RKO (cell line): ENCODE data around the gene HOXA2.
A peak's percentile ranks its signal among the peaks of the same experiment; 100 is the strongest.

Source experiments
- DNase-seq: peaks from one replicate; pipeline ENCODE4 v3.0.0-alpha.2; 2016; ENCODE audit warnings: low spot score

HOXA2 gene

DNA sequence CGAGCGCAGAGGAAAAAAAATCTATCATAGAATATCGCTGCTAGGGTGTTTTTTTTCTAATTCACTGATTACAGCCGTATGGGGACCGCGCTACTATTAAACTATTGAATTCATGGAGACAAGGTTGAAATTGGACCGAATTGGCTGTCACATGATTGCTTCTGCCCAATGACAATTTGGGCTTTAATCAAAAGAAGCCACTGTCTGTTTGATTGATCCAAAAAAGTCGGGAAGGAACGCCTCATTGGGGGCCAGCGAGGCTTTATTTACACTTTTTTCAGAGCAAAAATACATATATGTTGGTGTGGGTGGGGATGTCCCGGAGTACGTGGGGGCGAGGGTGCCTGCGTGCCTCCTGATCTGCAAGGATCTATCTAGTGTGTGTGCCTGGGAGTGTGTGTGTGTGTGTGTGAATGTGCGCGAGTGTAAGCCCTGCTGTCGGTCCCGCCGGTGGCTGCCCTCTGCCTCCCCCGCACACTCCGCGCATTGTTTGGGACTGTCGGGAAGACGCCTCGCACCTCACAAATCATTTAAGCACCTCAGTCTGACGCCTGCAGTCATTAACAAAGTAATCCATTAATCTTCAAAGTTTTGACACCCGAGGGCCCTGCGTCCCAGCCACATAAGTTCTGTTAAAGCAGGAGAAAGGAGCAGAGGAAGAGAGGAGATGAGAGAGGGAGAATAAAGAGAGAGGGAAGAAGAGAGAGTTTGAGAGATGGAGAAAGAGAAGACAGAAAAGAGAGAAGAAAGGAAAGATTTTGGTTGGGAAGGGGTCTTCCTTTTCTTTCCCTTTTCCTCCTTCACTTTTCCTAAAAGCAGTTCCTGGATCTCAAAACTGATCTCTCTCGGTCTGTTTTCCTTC lies at the start of gene HOXA2:
Gene HOXA2 (minus strand): TSS at position 103 of the 862 bp plus-strand sequence. CDS start 183 bp downstream, outside the sequence.
- DNase-seq: no peak

DNA sequence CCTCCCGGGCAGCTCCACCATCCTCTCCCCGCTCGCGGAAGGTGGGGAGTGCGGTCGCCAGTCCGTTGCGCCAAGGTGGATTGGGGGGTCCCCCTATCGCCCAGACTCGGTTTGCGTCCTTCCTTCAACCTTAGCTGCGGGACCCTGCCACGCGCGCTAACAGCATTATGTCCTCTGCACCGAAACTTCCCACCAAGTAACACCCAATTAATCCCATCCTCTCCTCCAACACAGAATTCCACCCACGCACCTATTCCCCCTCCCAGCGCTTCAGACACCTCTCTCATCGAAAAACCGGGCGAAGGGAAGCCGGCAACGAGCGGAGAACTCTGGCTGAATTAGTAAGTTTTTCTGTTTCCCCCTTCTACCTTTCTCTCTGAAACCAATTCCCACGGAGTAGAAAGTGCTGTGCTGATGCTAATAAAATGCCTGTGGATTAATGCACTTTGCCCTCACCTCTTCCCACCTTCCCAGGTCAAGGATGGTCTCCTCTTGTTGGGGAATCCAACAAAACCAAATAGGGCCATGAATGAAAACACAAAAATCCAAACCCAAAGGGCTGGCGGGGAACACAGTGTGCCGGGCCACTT lies 49.0 kb upstream of the HOXA2 start:
- DNase-seq: no peak

GRCh38 chr7:27150568-27151340 lies 48.3 kb upstream of the HOXA2 start:
- peak; percentile 89 for DNase-seq

DNA sequence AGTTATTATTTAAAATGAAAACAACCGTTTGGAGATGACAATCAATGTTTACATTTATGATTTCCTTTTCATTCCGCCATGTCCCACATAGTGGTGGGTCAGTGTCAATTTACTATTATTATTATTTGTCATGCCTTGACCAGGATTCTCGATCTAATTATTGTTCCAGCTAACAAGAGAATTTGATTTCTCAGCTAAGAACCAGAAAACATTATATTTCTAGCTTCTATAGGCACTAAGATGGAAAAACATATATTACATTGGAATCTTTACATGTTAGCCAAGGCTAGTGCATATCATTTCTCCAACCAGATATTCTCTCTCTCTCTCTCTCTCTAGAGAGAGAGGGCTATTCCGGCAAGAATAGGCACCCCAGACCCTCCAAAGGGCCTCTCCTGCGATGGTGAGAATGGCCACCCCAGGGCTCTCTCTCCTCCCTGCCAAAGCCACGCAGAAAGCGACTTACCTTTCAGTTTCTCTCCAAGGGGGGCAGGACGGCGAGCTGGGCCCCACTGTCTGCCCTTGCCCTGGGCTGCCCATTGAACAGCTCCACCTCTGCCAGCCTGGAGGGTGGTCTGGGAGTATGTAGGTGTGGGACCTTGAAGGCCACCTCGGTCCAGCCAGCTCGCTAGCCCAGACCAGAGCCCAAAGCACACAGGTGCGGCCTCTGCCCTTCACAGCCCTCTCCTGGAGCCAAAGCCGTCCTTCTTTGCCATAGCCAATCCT lies 47.5 kb upstream of the HOXA2 start:
- peak; percentile 51 for DNase-seq

DNA sequence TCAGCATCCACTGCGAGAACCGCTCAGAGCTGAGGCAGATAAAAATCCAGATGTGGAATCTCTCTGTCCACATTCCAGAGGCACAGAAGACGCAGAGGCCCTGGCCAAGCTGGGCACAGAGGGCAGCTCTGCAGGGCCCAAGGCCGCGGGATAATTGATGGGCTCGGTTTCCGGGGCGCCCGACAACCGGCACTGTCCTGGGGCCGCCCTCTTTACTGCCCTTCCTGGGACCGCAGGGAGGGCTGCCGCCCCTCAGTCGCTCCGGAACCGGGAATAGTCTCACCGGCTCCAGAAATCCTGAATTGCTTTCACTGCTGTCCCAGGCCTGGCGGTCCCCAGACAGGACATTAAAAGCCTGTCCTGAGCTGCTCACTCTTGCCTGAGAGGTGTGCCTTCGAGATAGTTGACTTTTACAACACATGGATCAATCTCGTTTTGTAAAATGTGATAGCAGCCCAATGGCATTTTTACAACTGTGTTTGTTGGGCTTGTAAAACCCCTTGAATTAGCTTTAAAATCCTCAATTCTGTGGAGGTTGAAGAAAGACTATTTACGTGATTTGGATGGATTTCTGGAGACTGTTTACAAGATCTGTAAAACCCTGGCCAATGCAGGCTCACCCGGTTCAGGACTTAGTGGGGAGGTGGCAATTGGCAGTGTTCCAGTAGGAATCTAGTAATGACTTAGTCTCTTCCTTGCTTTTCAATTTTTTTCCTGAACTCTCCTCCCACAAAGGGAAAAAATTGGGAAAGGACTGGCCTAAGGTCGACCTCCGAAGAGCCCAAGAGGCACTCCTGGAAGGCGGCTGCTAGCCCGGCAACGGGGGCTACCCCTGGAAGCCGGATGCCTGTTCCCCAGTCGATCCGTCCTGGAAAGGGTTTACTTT lies 46.5 kb upstream of the HOXA2 start:
- DNase-seq: peak; percentile 73

- DNase-seq: no peak
These were observed 45.7 kb upstream of the HOXA2 start for GRCh38 chr7:27148031-27148755.

DNA sequence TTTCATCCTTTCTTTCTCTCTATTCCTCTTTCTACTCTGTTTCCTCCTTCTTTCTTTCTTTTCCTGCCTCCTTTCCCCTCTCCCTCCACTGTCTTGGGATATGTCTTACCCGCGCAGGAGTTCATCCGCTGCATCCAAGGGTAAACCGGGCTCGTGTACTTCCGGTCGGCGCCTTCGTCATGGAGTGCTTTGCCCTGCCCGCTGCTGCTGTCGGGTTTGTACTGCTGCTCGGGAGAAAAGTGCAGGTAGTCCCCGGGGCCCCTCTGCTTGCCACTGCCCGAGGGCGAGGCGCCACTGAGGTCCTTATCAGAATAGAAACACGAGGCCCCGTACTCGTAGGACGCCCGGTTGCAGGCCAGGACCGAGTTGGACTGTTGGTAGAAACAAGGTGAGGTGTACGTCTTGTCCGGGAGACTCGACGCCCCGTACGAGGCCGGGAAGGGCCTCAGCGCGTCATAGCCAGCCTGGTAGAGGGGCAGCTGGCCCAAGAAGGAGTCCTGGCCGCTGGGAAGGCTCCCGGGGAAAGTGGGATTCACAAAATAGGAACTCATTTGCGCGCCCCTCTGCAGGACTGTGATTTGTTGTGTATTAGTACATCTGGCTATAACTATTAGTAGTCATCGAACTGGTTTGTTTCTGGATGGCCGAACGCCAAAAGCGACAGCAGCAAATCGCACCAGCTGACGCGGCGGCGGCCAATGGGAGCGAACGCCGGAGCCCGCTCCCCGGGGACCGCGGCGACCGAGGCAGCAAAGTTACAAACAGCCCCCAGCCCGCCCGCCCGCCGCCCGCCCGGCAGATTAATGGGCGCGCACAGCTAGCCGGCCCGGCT lies 44.9 kb upstream of the HOXA2 start, which contains the start of gene HOXA6:
Gene HOXA6 (minus strand): TSS at position 576 of the 832 bp plus-strand sequence. CDS start 25 bp downstream, at position 551.
- no peak for DNase-seq

- no peak for DNase-seq
These were observed 44.2 kb upstream of the HOXA2 start for GRCh38 chr7:27146491-27147198.

- DNase-seq: no peak
These were observed 43.5 kb upstream of the HOXA2 start for GRCh38 chr7:27145914-27146412.

DNA sequence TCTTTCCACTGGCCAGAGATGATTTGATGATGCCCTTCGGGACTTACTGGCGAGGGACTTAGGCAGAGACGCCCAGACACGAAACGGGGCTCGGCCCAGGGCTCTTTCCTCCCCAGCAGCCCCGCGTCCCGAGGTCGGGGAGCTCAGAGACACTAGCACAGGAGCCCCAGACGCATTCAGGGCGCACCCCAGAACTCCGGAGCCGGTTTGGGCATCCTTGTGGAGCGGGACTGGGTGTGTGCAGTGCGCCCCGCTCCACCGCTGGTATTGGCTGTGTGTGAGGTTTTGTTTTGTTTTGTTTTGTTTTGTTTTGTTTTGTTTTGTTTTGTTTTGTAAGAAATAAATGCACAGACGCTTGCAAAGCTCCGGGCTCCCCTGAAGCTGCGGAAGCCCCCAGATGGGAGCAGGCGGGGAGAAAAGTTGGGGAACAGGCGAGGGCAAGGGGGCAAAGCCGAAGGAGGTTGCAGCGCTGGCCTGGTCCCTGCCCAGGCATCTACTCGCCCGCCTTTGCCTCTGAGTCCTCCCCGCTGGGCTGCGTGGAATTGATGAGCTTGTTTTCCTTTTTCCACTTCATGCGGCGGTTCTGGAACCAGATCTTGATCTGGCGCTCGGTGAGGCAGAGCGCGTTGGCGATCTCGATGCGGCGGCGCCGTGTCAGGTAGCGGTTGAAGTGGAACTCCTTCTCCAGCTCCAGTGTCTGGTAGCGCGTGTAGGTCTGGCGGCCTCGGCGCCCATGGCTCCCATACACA lies 42.9 kb upstream of the HOXA2 start:
- no peak for DNase-seq

DNA sequence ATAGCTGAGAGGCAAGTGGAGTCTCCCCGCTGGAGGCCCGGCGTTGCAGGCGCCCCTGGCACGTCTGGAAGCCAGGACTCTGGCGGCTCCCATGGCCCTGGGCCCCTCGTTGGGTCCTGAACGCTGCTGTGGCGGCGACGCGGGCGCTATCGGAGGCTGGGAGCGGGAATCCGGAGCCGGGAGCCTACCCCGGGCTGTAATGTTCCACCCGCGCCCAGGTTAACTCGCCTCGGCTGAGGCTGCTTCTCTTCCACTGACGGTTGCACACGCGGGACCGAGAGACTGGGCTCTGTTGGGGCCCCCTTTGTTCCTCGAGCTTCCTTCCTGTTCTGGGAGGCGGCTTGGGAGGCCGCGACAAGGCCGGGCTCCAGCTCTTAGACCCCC lies 42.3 kb upstream of the HOXA2 start:
- no peak for DNase-seq

DNA sequence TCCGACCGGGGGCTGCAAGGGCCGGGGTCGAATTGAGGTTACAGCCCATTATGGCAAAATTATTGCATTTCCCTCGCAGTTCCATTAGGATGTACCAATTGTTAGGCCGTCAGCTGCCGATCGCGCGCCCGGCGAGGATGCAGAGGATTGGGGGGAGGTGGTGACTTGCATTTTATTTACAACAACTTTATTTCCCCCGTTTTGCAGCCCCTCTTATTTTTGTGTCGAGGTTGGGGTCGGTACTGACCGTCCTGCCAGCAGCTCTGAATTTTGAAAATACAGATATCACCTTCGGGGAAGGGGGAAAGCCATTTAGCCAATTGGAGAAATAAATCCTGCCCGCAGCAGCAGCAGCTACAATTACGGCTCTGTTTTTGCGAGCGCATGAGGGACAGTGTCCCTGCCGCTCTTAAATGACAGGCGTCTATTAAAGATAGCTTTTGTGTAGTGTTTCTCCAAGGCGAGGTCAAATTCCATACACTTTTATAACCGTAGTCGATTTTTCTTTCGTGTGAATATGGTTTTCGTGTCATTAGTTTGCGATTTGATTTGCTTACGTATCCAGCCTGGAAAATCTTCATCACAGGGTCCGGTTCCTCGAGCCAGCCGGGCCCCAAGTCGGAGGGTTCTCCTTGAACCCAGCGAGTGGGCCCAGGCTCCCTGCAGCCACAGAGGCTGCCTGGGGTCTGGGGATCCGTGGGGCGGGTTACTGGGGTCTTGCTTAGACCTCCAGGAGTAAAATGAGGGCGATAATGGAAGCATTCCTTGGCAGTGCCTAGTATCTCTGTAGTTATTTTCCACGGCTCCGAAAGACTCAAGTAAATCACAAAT lies 41.7 kb upstream of the HOXA2 start:
- no peak for DNase-seq

- peak; percentile 99 for DNase-seq
These were observed 40.8 kb upstream of the HOXA2 start, which contains the start of gene HOXA5 for GRCh38 chr7:27143023-27143949. Gene HOXA5, minus strand, starts transcription at chr7:27143681. Its CDS starts 74 bp downstream, at chr7:27143607.

DNA sequence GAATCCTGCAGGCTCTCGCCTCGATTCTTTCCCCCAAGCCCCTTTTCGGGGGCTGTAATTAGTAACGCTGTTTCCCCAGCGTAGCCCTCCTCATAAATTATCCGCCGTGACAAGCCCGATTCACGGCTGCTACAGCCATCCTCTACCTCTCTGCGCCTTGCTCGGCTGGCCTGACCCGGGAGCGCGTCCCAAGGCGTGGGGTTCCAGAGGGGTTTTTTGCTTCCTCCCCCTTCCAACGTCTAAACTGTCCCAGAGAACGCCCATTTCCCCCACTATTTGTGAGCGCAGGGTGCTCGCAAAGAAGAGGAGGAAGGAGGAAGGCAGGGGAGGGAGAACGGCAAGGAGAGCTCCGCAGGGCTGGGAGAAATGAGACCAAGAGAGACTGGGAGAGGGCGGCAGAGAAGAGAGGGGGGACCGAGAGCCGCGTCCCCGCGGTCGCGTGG lies 40.1 kb upstream of the HOXA2 start:
- DNase-seq: peak; percentile 34

- peak; percentile 87 for DNase-seq
These were observed 39.6 kb upstream of the HOXA2 start for GRCh38 chr7:27141923-27142579.
